HepG2 (cell line): Measurements from ENCODE around the gene CCDC106. TPM values are rescaled to one million over a fixed set of nuclear protein-coding genes. Genes with fewer than 3 reads are reported as not detected.

Experiments
- DNMT1 ChIP-seq: sonication (generic); formaldehyde crosslinking; IDR thresholded peaks from 2 replicates; pipeline ENCODE4 v1.5.1; 2020; ENCODE audit warnings: mild to moderate bottlenecking, missing genetic modification reagents
- ELF4 ChIP-seq: sonication (generic); formaldehyde crosslinking; IDR thresholded peaks from 2 replicates; pipeline ENCODE4 v1.5.0; 2020; ENCODE audit warnings: missing genetic modification reagents, mild to moderate bottlenecking, moderate library complexity, borderline replicate concordance
- FLYWCH1 ChIP-seq: sonication (generic); formaldehyde crosslinking; IDR thresholded peaks from 2 replicates; pipeline ENCODE4 v1.8.1; 2023; ENCODE audit warnings: mild to moderate bottlenecking, missing genetic modification reagents
- FOXA3 ChIP-seq: IDR thresholded peaks from 2 replicates; pipeline ENCODE4 v1.6.1; 2016; ENCODE audit warnings: missing genetic modification reagents, missing compliant biosample characterization
- MTF2 ChIP-seq: sonication (generic); formaldehyde crosslinking; IDR thresholded peaks from 2 replicates; pipeline ENCODE4 v1.5.0; 2020; ENCODE audit warnings: missing genetic modification reagents, borderline replicate concordance
- SP4 ChIP-seq: sonication (generic); formaldehyde crosslinking; IDR thresholded peaks from 2 replicates; pipeline ENCODE4 v1.8.1; 2023; ENCODE audit warnings: mild to moderate bottlenecking, missing genetic modification reagents
- TCF12 ChIP-seq, 2 experiments: fragments of 450-650 bp in 1 of 2; sonication (generic) in 1 of 2; formaldehyde crosslinking in 1 of 2; IDR thresholded peaks; 2 replicates each; pipeline versions ENCODE4 v1.6.1 to v1.8.0; 2017 to 2022; ENCODE audit warnings: antibody characterized with exemption in 1 of 2, mild to moderate bottlenecking in 1 of 2, missing genetic modification reagents in 1 of 2, moderate library complexity in 1 of 2
- ZBTB7B ChIP-seq: sonication (generic); formaldehyde crosslinking; IDR thresholded peaks from 2 replicates; pipeline ENCODE4 v1.4.0; 2020; ENCODE audit warnings: missing genetic modification reagents
- ZNF549 ChIP-seq: sonication (generic); formaldehyde crosslinking; IDR thresholded peaks from 2 replicates; pipeline ENCODE4 v1.5.0; 2020; ENCODE audit warnings: missing genetic modification reagents
- ZNF589 ChIP-seq: sonication (generic); formaldehyde crosslinking; conservative IDR thresholded peaks from 2 replicates; pipeline ENCODE4 v1.8.0; 2022; ENCODE audit warnings: mild to moderate bottlenecking, moderate library complexity, missing genetic modification reagents
- ZNF605 ChIP-seq: sonication (generic); formaldehyde crosslinking; IDR thresholded peaks from 2 replicates; pipeline ENCODE4 v1.8.0; 2022; ENCODE audit warnings: mild to moderate bottlenecking, missing genetic modification reagents
- polyA plus RNA-seq, 8 experiments: library from polyadenylated mRNA; depleted of rRNA in 3 of 8; stranded (reverse) in 7 of 8; unstranded in 1 of 8; fragments of >200 nt; fragmentation: Illumina TruSeq in 4 of 8; extraction: Trizol in 4 of 8; gene quantifications; 2 replicates each; pipeline versions ENCODE4 v1.2.1 to v1.2.3, GENCODE V29; 2011 to 2016; ENCODE audit warnings: low read depth in 4 of 8, missing spikeins in 1 of 8, mixed read lengths in 1 of 8; ENCODE audit not compliant: insufficient read depth in 1 of 8
- total RNA-seq, 5 experiments: library from RNA; depleted of rRNA; stranded (reverse); fragments of >200 nt; fragmentation: Illumina TruSeq; extraction: Trizol; gene quantifications; 2 replicates each; pipeline ENCODE4 v1.2.3, GENCODE V29; 2016; ENCODE audit warnings: low read depth in 1 of 5
- TF ChIP-seq, protein P1 (sequence below): sonication (generic); formaldehyde crosslinking; IDR thresholded peaks from 2 replicates; pipeline ENCODE4 v1.5.0; 2020; ENCODE audit warnings: mild to moderate bottlenecking, missing genetic modification reagents
- TF ChIP-seq, protein P2 (sequence below): sonication (generic); formaldehyde crosslinking; IDR thresholded peaks from 2 replicates; pipeline ENCODE4 v1.5.1; 2020; ENCODE audit warnings: mild to moderate bottlenecking, missing genetic modification reagents, moderate library complexity
- TF ChIP-seq, protein P3 (sequence below): sonication (generic); formaldehyde crosslinking; IDR thresholded peaks from 2 replicates; pipeline ENCODE4 v1.5.1; 2020; ENCODE audit warnings: missing genetic modification reagents, mild to moderate bottlenecking, borderline replicate concordance
- TF ChIP-seq, protein P4 (sequence below): fragments of 450-650 bp; IDR thresholded peaks from 2 replicates; pipeline ENCODE4 v1.6.1; 2017

Gene CCDC106
- total and polyA plus RNA-seq, 2 of the 13 experiments (the other 11 are each of a cell fraction or from before 2014, with no cell fraction given) = 4.7 to 8.8 TPM

DNA sequence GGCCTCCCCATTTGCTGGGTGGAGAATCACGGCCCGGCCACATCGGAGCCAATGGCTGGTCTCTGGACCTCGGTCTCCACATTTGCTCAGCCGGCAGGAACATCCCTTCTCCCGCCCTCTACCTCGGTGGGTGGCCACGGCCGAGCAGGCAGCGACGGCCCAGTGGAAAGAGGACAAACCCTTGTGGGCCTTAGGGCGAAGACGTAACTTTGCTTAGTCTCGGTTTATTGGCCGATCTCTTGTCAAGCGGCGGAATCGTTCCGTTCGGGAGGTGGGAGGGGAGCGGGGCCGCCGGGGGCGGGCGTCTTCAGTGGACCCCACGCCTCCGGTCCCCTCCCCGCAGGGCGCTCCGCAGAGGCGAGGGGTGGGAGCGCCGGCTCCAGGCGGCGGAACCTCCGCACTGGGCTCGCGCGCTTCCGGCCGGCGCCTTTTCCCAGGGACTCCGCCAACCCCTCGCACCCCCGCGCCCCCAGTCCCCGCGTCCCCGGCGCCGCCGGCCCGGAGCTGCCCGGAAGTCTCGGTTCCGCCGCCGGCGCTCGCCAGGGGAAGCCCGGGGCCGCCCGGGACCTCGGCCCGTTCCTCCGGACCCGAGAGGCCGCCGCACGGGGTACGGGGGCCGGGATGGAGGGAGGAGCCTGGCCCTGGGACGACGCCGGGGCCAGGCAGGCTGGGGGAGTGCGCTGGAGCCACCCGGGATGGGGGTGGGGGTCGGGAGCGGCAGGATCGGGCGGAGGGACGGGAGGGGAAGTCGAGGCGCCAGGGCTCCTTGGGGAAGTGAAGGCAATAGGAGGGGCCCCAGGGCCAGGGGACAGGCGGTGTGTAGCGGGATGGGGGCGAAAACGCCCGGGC is 7.2 kb upstream of the CCDC106 start, which contains the start of gene ZNF580 (continued):
- TF ChIP-seq, protein P1, sequence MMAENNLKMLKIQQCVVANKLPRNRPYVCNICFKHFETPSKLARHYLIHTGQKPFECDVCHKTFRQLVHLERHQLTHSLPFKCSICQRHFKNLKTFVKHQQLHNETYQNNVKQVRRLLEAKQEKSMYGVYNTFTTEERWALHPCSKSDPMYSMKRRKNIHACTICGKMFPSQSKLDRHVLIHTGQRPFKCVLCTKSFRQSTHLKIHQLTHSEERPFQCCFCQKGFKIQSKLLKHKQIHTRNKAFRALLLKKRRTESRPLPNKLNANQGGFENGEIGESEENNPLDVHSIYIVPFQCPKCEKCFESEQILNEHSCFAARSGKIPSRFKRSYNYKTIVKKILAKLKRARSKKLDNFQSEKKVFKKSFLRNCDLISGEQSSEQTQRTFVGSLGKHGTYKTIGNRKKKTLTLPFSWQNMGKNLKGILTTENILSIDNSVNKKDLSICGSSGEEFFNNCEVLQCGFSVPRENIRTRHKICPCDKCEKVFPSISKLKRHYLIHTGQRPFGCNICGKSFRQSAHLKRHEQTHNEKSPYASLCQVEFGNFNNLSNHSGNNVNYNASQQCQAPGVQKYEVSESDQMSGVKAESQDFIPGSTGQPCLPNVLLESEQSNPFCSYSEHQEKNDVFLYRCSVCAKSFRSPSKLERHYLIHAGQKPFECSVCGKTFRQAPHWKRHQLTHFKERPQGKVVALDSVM (CRISPR knock-in tag) = 0 out of 2 replicates have a peak, but pooled peaks have one; percentile 19
- TF ChIP-seq ELF4 (CRISPR knock-in tag) (no peak), DNMT1 (0 out of 2 replicates have a peak, but pooled peaks have one; percentile 77), ZBTB7B (CRISPR knock-in tag) (0 out of 2 replicates have a peak, but pooled peaks have one; percentile 33), ZNF589 (no peak; the same call in 1 of the 2 replicates), ZNF549 (CRISPR knock-in tag) (no peak), SP4 (CRISPR knock-in tag) (no peak; the same call in 1 of the 2 replicates), TCF12 (IDR thresholded peaks at IDR 0.05) (no peak), TCF12 (CRISPR knock-in tag; IDR thresholded peaks at IDR 0.05) (no peak), FOXA3 (CRISPR knock-in tag) (0 out of 2 replicates have a peak, but pooled peaks have one; percentile 7), MTF2 (CRISPR knock-in tag) (no peak), FLYWCH1 (CRISPR knock-in tag) (no peak), ZNF605 (peak; percentile 34; the same call in 1 of the 2 replicates)
- TF ChIP-seq, protein P2, sequence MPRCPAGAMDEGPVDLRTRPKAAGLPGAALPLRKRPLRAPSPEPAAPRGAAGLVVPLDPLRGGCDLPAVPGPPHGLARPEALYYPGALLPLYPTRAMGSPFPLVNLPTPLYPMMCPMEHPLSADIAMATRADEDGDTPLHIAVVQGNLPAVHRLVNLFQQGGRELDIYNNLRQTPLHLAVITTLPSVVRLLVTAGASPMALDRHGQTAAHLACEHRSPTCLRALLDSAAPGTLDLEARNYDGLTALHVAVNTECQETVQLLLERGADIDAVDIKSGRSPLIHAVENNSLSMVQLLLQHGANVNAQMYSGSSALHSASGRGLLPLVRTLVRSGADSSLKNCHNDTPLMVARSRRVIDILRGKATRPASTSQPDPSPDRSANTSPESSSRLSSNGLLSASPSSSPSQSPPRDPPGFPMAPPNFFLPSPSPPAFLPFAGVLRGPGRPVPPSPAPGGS (CRISPR knock-in tag) = 0 out of 2 replicates have a peak, but pooled peaks have one; percentile 5
- TF ChIP-seq, protein P3, sequence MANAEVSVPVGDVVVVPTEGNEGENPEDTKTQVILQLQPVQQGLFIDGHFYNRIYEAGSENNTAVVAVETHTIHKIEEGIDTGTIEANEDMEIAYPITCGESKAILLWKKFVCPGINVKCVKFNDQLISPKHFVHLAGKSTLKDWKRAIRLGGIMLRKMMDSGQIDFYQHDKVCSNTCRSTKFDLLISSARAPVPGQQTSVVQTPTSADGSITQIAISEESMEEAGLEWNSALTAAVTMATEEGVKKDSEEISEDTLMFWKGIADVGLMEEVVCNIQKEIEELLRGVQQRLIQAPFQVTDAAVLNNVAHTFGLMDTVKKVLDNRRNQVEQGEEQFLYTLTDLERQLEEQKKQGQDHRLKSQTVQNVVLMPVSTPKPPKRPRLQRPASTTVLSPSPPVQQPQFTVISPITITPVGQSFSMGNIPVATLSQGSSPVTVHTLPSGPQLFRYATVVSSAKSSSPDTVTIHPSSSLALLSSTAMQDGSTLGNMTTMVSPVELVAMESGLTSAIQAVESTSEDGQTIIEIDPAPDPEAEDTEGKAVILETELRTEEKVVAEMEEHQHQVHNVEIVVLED (CRISPR knock-in tag) = peak; percentile 10; the same call in 1 of the 2 replicates
- TF ChIP-seq, protein P4, sequence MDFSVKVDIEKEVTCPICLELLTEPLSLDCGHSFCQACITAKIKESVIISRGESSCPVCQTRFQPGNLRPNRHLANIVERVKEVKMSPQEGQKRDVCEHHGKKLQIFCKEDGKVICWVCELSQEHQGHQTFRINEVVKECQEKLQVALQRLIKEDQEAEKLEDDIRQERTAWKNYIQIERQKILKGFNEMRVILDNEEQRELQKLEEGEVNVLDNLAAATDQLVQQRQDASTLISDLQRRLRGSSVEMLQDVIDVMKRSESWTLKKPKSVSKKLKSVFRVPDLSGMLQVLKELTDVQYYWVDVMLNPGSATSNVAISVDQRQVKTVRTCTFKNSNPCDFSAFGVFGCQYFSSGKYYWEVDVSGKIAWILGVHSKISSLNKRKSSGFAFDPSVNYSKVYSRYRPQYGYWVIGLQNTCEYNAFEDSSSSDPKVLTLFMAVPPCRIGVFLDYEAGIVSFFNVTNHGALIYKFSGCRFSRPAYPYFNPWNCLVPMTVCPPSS = no peak
